Measurements from ENCODE around the gene MICAL3. TPM values are rescaled to one million over a fixed set of nuclear protein-coding genes. Genes with fewer than 3 reads are reported as not detected.
"Not testable (repeated sequence)": the region's sequence is repeated elsewhere in the genome, so short reads cannot be mapped to it uniquely, and the experiment has no call there.

The MICAL3 gene
- total and polyA plus RNA-seq, 2 donors from 2014 or later, result 5.0 to 99.4 TPM

GRCh38 chr22:18071968-18072310, 47.6 kb upstream of the MICAL3 start:
- Histone ChIP-seq H3K36me3 (ENCODE audit: control insufficient read depth in 2 of 3, insufficient read depth in 3 of 3, low read length in 3 of 3) (no peaks in the 10 kb centered on the region), H3K27ac (ENCODE audit: low read depth in 2 of 2, low read length in 2 of 2) (no peak overlapping the region), H3K9ac (ENCODE audit: low read length in 3 of 3) (no peak overlapping the region), H3K27me3 (ENCODE audit: control insufficient read depth, insufficient read depth, low read length) (no peaks in the 10 kb centered on the region), H3K9me3 (ENCODE audit: control insufficient read depth in 2 of 3, insufficient read depth in 1 of 3, low read length in 3 of 3) (no peaks in the 10 kb centered on the region), H3K4me3 (ENCODE audit: low read length in 3 of 3) (no peak overlapping the region), H3K4me1 (ENCODE audit: control insufficient read depth in 2 of 3, insufficient read depth in 2 of 3, low read depth in 1 of 3, low read length in 3 of 3) (peaks cover 0 to 6% (median 3%) of the 10 kb centered on the region in 3 donors)
- FAIRE-seq (no peak), DNase-seq (no peak)
- no peak for TF ChIP-seq CTCF (IDR thresholded peaks at IDR 0.05; ENCODE audit: borderline replicate concordance, extremely low read depth, insufficient read depth)
- intact Hi-C loops (cut with DNase I), result loop anchor here (10.0 kb wide), 2 partner anchors 167 to 247 kb away; no protein-coding TSS in a partner anchor

- H3K4me3 ChIP-seq (ENCODE audit: low read length in 3 of 3); H3K9ac ChIP-seq (ENCODE audit: low read length in 3 of 3); H3K9me3 ChIP-seq (ENCODE audit: control insufficient read depth in 2 of 3, insufficient read depth in 1 of 3, low read length in 3 of 3); FAIRE-seq; DNase-seq; H3K27ac ChIP-seq (ENCODE audit: low read depth in 2 of 2, low read length in 2 of 2); H3K27me3 ChIP-seq (ENCODE audit: control insufficient read depth, insufficient read depth, low read length); H3K36me3 ChIP-seq (ENCODE audit: control insufficient read depth in 2 of 3, insufficient read depth in 3 of 3, low read length in 3 of 3); H3K4me1 ChIP-seq (ENCODE audit: control insufficient read depth in 2 of 3, insufficient read depth in 2 of 3, low read depth in 1 of 3, low read length in 3 of 3): not testable (repeated sequence)
- intact Hi-C loops (cut with DNase I), result loop anchor here (10.0 kb wide), 2 partner anchors 167 to 247 kb away; no protein-coding TSS in a partner anchor
These were observed 47.1 kb upstream of the MICAL3 start for GRCh38 chr22:18071307-18071967.

GRCh38 chr22:18070556-18071306, 46.4 kb upstream of the MICAL3 start:
- Histone ChIP-seq H3K27me3 (ENCODE audit: control insufficient read depth, insufficient read depth, low read length) (no peaks in the 10 kb centered on the region), H3K36me3 (ENCODE audit: control insufficient read depth in 2 of 3, insufficient read depth in 3 of 3, low read length in 3 of 3) (no peaks in the 10 kb centered on the region), H3K9ac (ENCODE audit: low read length in 3 of 3) (no peak overlapping the region), H3K4me1 (ENCODE audit: control insufficient read depth in 2 of 3, insufficient read depth in 2 of 3, low read depth in 1 of 3, low read length in 3 of 3) (peaks cover 0 to 7% (median 2%) of the 10 kb centered on the region in 3 donors), H3K27ac (ENCODE audit: low read depth in 2 of 2, low read length in 2 of 2) (no peak overlapping the region), H3K4me3 (ENCODE audit: low read length in 3 of 3) (no peak overlapping the region), H3K9me3 (ENCODE audit: control insufficient read depth in 2 of 3, insufficient read depth in 1 of 3, low read length in 3 of 3) (no peaks in the 10 kb centered on the region)
- DNase-seq (no peak), FAIRE-seq (no peak)
- intact Hi-C loops (cut with DNase I), result loop anchor here (10.0 kb wide), 2 partner anchors 166 to 246 kb away; no protein-coding TSS in a partner anchor
- TF ChIP-seq CTCF (IDR thresholded peaks at IDR 0.05; ENCODE audit: borderline replicate concordance, extremely low read depth, insufficient read depth), result no peak

GRCh38 chr22:18070041-18070440, 45.7 kb upstream of the MICAL3 start:
- no peak for DNase-seq
- Histone ChIP-seq H3K27ac (ENCODE audit: low read depth in 2 of 2, low read length in 2 of 2) (no peak overlapping the region), H3K9ac (ENCODE audit: low read length in 3 of 3) (no peak overlapping the region), H3K27me3 (ENCODE audit: control insufficient read depth, insufficient read depth, low read length) (no peaks in the 10 kb centered on the region), H3K4me1 (ENCODE audit: control insufficient read depth in 2 of 3, insufficient read depth in 2 of 3, low read depth in 1 of 3, low read length in 3 of 3) (peaks cover 0 to 7% (median 0%) of the 10 kb centered on the region in 3 donors), H3K36me3 (ENCODE audit: control insufficient read depth in 2 of 3, insufficient read depth in 3 of 3, low read length in 3 of 3) (no peaks in the 10 kb centered on the region), H3K9me3 (ENCODE audit: control insufficient read depth in 2 of 3, insufficient read depth in 1 of 3, low read length in 3 of 3) (no peaks in the 10 kb centered on the region), H3K4me3 (ENCODE audit: low read length in 3 of 3) (no peak overlapping the region)
- TF ChIP-seq CTCF (IDR thresholded peaks at IDR 0.05; ENCODE audit: borderline replicate concordance, extremely low read depth, insufficient read depth), result no peak
- FAIRE-seq, result no peak
- intact Hi-C loops (cut with DNase I), result loop anchor here (10.0 kb wide), 2 partner anchors 165 to 245 kb away; no protein-coding TSS in a partner anchor
